GM08714 (cell line): ENCODE data around the gene ANKIB1.
"Not testable (repeated sequence)": the region's sequence is repeated elsewhere in the genome, so short reads cannot be mapped to it uniquely, and the experiment has no call there.

Experiments used
- H3K4me3 ChIP-seq: fragments of 200-500 bp; sonication (Bioruptor generic); 2 replicates; pipeline ENCODE4 v1.5.1; 2014; ENCODE audit warnings: mild to moderate bottlenecking, low read length, inconsistent platforms
- ZNF274 ChIP-seq: IDR thresholded peaks from 2 replicates; pipeline ENCODE4 v1.6.1; 2012; ENCODE audit warnings: mild to moderate bottlenecking, low read depth, low read length

ANKIB1 gene

GRCh38 chr7:92251181-92251580 is 5.4 kb downstream of the ANKIB1 start:
- no peak for TF ChIP-seq ZNF274
- no peak overlapping the region for H3K4me3 ChIP-seq

- no peak overlapping the region for H3K4me3 ChIP-seq
- TF ChIP-seq ZNF274, result no peak
Measured at GRCh38 chr7:92253251-92253650, 7.5 kb downstream of the ANKIB1 start.

- H3K4me3 ChIP-seq, result not testable (repeated sequence)
Measured at GRCh38 chr7:92254800-92255199, 9.0 kb downstream of the ANKIB1 start.

- H3K4me3 ChIP-seq, result no peak overlapping the region
- no peak for TF ChIP-seq ZNF274
Measured at GRCh38 chr7:92255308-92255707, 9.5 kb downstream of the ANKIB1 start.

GRCh38 chr7:92259062-92259461 is 13.3 kb downstream of the ANKIB1 start:
- TF ChIP-seq ZNF274, result no peak
- H3K4me3 ChIP-seq, result no peak overlapping the region

GRCh38 chr7:92259610-92260247 is 14.0 kb downstream of the ANKIB1 start:
- H3K4me3 ChIP-seq, result no peak overlapping the region
- no peak for TF ChIP-seq ZNF274

GRCh38 chr7:92260248-92260781 is 14.5 kb downstream of the ANKIB1 start:
- H3K4me3 ChIP-seq, result no peak overlapping the region
- TF ChIP-seq ZNF274, result no peak

GRCh38 chr7:92266415-92267241 is 20.9 kb downstream of the ANKIB1 start:
- TF ChIP-seq ZNF274, result no peak
- H3K4me3 ChIP-seq, result no peak overlapping the region

- no peak overlapping the region for H3K4me3 ChIP-seq
- TF ChIP-seq ZNF274, result no peak
Measured at GRCh38 chr7:92268921-92269320, 23.1 kb downstream of the ANKIB1 start.

GRCh38 chr7:92275327-92275726 is 29.6 kb downstream of the ANKIB1 start:
- H3K4me3 ChIP-seq, result no peak overlapping the region
- no peak for TF ChIP-seq ZNF274

GRCh38 chr7:92276460-92276864 is 30.7 kb downstream of the ANKIB1 start:
- peak overlapping the region; percentile 62; the same call in 1 of the 2 replicates for H3K4me3 ChIP-seq
- no peak for TF ChIP-seq ZNF274

- H3K4me3 ChIP-seq, result no peak overlapping the region
- TF ChIP-seq ZNF274, result no peak
Measured at GRCh38 chr7:92279396-92280031, 33.7 kb downstream of the ANKIB1 start.

- TF ChIP-seq ZNF274, result no peak
- no peak overlapping the region for H3K4me3 ChIP-seq
Measured at GRCh38 chr7:92281031-92281430, 35.3 kb downstream of the ANKIB1 start.

GRCh38 chr7:92282221-92282814 is 36.5 kb downstream of the ANKIB1 start:
- no peak overlapping the region for H3K4me3 ChIP-seq
- TF ChIP-seq ZNF274, result no peak
